ENCODE data around the gene CYSRT1. TPM values are rescaled to one million over a fixed set of nuclear protein-coding genes. Genes with fewer than 3 reads are reported as not detected.

Gene CYSRT1
- total RNA-seq, 1 experiment from 2014 or later, result 1.4 TPM

DNA sequence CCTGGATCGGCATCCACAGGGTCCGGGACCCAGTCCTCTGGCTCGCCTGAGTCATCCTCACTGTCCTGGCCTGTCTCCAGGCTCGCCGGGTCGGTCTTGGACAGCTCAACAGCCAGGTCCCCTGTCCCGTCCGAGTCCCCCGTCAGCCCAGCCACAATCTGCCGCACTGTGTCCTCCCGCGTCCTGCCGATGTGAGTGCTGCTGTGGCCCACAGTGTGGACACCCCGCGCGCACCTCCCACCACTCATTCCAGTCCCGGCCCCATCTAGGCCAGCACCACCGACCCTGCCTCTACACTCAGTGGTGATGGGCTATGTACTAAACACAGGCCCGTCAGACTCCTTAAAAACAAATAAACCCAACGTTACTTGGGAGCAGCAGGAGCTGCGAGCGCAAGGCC, 43.3 kb upstream of the CYSRT1 start:
- Mint-ChIP-seq H3K4me1 (ENCODE audit: insufficient read depth, unreplicated experiment) (peaks cover under 1% of the 10 kb centered on the region), H3K27me3 (ENCODE audit: insufficient read depth, unreplicated experiment) (no peaks in the 10 kb centered on the region), H3K9me3 (ENCODE audit: unreplicated experiment) (no peaks in the 10 kb centered on the region), H3K36me3 (ENCODE audit: insufficient read depth, unreplicated experiment) (peaks cover 25% of the 10 kb centered on the region), H3K27ac (ENCODE audit: low read depth, unreplicated experiment) (no peak overlapping the region), H3K4me3 (ENCODE audit: unreplicated experiment) (no peak overlapping the region)
- ChIA-PET POLR2A (interaction anchor here (0.6 to 2.0 kb wide), 2 partner anchors 8 to 52 kb away, joined by 3 to 6 read pairs; no protein-coding TSS in a partner anchor), CTCF (interaction anchor here (0.6 kb wide), 1 partner anchor 64 kb away, joined by 3 read pairs; no protein-coding TSS in a partner anchor)
- no TSS peak for BruUV-seq (replicated peaks)
- DNase-seq (ENCODE audit: unreplicated experiment), result no peak
- intact Hi-C loops (cut with micrococcal nuclease), result no loop called here
- TF ChIP-seq CTCF (IDR thresholded peaks at IDR 0.05; ENCODE audit: unreplicated experiment), result no peak

DNA sequence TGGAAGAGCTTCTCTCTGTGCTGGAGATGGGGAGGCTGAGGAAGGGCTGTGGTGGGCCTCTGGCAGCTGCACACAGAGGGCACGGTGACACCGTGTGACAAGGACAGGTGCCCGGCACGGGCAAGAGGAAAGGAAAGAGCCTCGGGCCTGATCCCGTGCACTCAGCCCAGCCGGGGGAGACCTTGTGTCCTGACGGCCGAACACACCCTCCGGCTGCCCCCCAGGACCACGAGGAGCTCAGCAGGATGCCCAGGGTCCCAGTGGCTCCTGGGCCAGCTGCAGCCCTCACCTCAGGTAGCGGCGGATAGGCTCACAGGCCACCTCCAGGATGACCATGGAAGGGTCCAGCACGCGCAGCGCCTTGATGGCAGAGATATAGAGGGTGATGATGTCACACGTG, 42.1 kb upstream of the CYSRT1 start:
- no peak for TF ChIP-seq CTCF (IDR thresholded peaks at IDR 0.05; ENCODE audit: unreplicated experiment)
- peaks cover 25% of the 10 kb centered on the region for H3K36me3 Mint-ChIP-seq (ENCODE audit: insufficient read depth, unreplicated experiment)
- POLR2A ChIA-PET, result interaction anchor here (1.0 kb wide), 1 partner anchor 18 kb away, joined by 3 read pairs; no protein-coding TSS in a partner anchor
- no peak for DNase-seq (ENCODE audit: unreplicated experiment)
- no TSS peak for BruUV-seq (replicated peaks)
- H3K27me3 Mint-ChIP-seq (ENCODE audit: insufficient read depth, unreplicated experiment), result no peaks in the 10 kb centered on the region
- peaks cover 4% of the 10 kb centered on the region for H3K4me1 Mint-ChIP-seq (ENCODE audit: insufficient read depth, unreplicated experiment)
- no peak overlapping the region for H3K27ac Mint-ChIP-seq (ENCODE audit: low read depth, unreplicated experiment)
- CTCF ChIA-PET, result interaction anchor here (0.6 kb wide), 1 partner anchor 92 kb away, joined by 4 read pairs; no protein-coding TSS in a partner anchor
- no peaks in the 10 kb centered on the region for H3K9me3 Mint-ChIP-seq (ENCODE audit: unreplicated experiment)
- intact Hi-C loops (cut with micrococcal nuclease), result no loop called here
- no peak overlapping the region for H3K4me3 Mint-ChIP-seq (ENCODE audit: unreplicated experiment)

- ChIA-PET POLR2A (interaction anchor here (1.0 kb wide), 1 partner anchor 17 kb away, joined by 3 read pairs; no protein-coding TSS in a partner anchor), CTCF (no interaction called here)
- Mint-ChIP-seq H3K9me3 (ENCODE audit: unreplicated experiment) (no peaks in the 10 kb centered on the region), H3K27ac (ENCODE audit: low read depth, unreplicated experiment) (no peak overlapping the region), H3K4me3 (ENCODE audit: unreplicated experiment) (no peak overlapping the region), H3K27me3 (ENCODE audit: insufficient read depth, unreplicated experiment) (no peaks in the 10 kb centered on the region), H3K4me1 (ENCODE audit: insufficient read depth, unreplicated experiment) (peaks cover 7% of the 10 kb centered on the region), H3K36me3 (ENCODE audit: insufficient read depth, unreplicated experiment) (peaks cover 21% of the 10 kb centered on the region)
- BruUV-seq (replicated peaks), result no TSS peak
- no peak for DNase-seq (ENCODE audit: unreplicated experiment)
- intact Hi-C loops (cut with micrococcal nuclease), result no loop called here
- no peak for TF ChIP-seq CTCF (IDR thresholded peaks at IDR 0.05; ENCODE audit: unreplicated experiment)
Observed at GRCh38 chr9:137183980-137184595, 40.9 kb upstream of the CYSRT1 start.

DNA sequence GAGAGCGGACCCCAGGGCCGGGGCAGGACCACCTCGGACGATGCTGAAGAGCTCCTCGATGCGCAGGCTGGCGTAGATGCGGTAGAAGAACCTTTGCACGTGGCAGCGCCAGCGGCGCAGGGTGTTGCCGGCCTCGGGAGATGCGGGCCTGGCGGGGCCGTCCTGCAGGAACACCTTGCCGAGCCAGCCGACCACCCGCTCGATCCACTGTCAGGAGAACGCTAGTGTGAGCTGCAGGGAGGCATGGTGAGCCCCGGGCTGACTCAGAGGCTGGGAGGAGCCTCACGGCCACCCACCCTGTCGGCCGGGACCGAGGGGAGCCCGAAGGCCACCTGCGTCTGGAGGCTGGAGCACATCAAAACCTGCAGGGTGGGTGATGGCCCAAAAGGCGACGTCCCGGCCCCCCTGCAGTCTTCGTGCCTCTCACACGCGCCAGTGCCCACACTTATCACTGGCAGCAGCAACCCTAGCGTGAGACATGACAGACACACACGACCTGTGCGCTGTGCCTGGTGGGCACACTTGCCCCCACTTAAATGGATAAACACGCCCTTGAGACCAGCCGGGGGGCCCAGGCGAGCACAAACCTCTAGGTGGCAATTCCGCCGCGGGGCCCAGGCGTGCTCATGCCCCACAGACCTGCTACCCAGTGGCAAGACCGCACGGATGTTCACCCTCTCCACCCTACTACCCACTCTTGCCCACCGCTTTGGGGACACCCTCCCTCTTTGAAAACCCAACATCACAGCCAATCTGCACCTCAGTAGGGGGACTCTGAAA, 39.9 kb upstream of the CYSRT1 start:
- ChIA-PET CTCF (interaction anchor here (0.6 kb wide), 1 partner anchor 121 kb away, joined by 5 read pairs; no protein-coding TSS in a partner anchor), POLR2A (no interaction called here)
- no peaks in the 10 kb centered on the region for H3K9me3 Mint-ChIP-seq (ENCODE audit: unreplicated experiment)
- no peak for DNase-seq (ENCODE audit: unreplicated experiment)
- no peaks in the 10 kb centered on the region for H3K27me3 Mint-ChIP-seq (ENCODE audit: insufficient read depth, unreplicated experiment)
- TF ChIP-seq CTCF (IDR thresholded peaks at IDR 0.05; ENCODE audit: unreplicated experiment), result no peak
- BruUV-seq (replicated peaks), result no TSS peak
- intact Hi-C loops (cut with micrococcal nuclease), result no loop called here
- H3K36me3 Mint-ChIP-seq (ENCODE audit: insufficient read depth, unreplicated experiment), result peaks cover 26% of the 10 kb centered on the region
- no peak overlapping the region for H3K4me3 Mint-ChIP-seq (ENCODE audit: unreplicated experiment)
- no peak overlapping the region for H3K27ac Mint-ChIP-seq (ENCODE audit: low read depth, unreplicated experiment)
- peaks cover 10% of the 10 kb centered on the region for H3K4me1 Mint-ChIP-seq (ENCODE audit: insufficient read depth, unreplicated experiment)

Measured in MCF 10A (cell line).